HepG2 (cell line): ENCODE data around the gene PDZK1. TPM values are rescaled to one million over a fixed set of nuclear protein-coding genes. Genes with fewer than 3 reads are reported as not detected.

Source experiments
- ATAC-seq: fragments of 200-7000 bp; cut with Tn5 transposase; 3 replicates; pipeline ENCODE4 v1.9.1; 2020; ENCODE audit warnings: mild to moderate bottlenecking, moderate library complexity
- BruUV-seq: library from RNA; stranded (reverse); fragments of 400-500 nt; replicated peaks from 2 replicates; lab custom pipeline; 2021; lab: Mats Ljungman, UMichigan
- CTCF ChIA-PET: fragments of 300-600 bp; formaldehyde crosslinking; extraction: SDS; loops from one replicate; lab custom pipeline; 2021; ENCODE audit warnings: low total read pairs, inconsistent platforms, low intra/inter-chr PET ratio; lab: Yijun Ruan, JAX
- POLR2A ChIA-PET: fragments of 350-600 bp; sonication (Branson Sonifier 250); formaldehyde crosslinking; loops from one replicate; lab custom pipeline; 2020; ENCODE audit warnings: antibody characterized with exemption, inconsistent platforms; lab: Yijun Ruan, JAX
- DNase-seq: peaks from one replicate; pipeline ENCODE4 v3.0.0-alpha.2; 2015; ENCODE audit warnings: low spot score
- FAIRE-seq: peaks from 3 replicates; lab custom pipeline; 2011; peaks lifted over from hg19 to GRCh38; lab: Jason Lieb, UNC
- H2AFZ ChIP-seq: one replicate; pipeline ENCODE4 v1.6.1; 2011; ENCODE audit warnings: low read length, inconsistent platforms
- H3K27ac ChIP-seq: fragments of 300-600 bp; 3 replicates; pipeline ENCODE4 v1.8.0; 2011; ENCODE audit warnings: mixed run types, mild to moderate bottlenecking, mixed read lengths, low read length, inconsistent platforms; ENCODE audit not compliant: insufficient read depth; ENCODE audit errors: extremely low read length
- H3K27me3 ChIP-seq, 2 experiments: fragments of 200-600 bp in 1 of 2; 2 replicates in 1 of 2; 3 replicates in 1 of 2; pipeline versions ENCODE4 v1.6.0 to v1.8.0; 2011; ENCODE audit warnings: low read length in 2 of 2, mild to moderate bottlenecking in 2 of 2, moderate library complexity in 2 of 2, inconsistent platforms in 1 of 2; ENCODE audit not compliant: insufficient read depth in 2 of 2, control insufficient read depth in 1 of 2
- H3K36me3 ChIP-seq, 2 experiments: fragments of 200-600 bp in 1 of 2; replicated peaks in 1 of 2; 2 replicates in 1 of 2; 3 replicates in 1 of 2; pipeline versions ENCODE4 v1.5.1 to v1.8.0; 2011; ENCODE audit warnings: low read length in 2 of 2, inconsistent platforms in 1 of 2; ENCODE audit not compliant: insufficient read depth in 2 of 2, control insufficient read depth in 1 of 2
- H3K4me1 ChIP-seq: 2 replicates; pipeline ENCODE4 v1.5.1; 2012; ENCODE audit warnings: low read length, inconsistent platforms; ENCODE audit not compliant: insufficient read depth
- H3K4me2 ChIP-seq: 2 replicates; pipeline ENCODE4 v1.6.0; 2011; ENCODE audit warnings: low read depth, low read length, inconsistent platforms
- H3K4me3 ChIP-seq, 3 experiments: fragments of 200-600 bp in 1 of 3; sonication (generic), shearing (Covaris generic) in 1 of 3; replicated peaks in 1 of 3; 2 replicates each; pipeline ENCODE4 v1.5.1; 2011 to 2016; ENCODE audit warnings: low read length in 3 of 3, inconsistent platforms in 2 of 3, low read depth in 2 of 3, mild to moderate bottlenecking in 2 of 3, control low read depth in 1 of 3, mixed read lengths in 1 of 3; ENCODE audit not compliant: insufficient read depth in 1 of 3
- H3K79me2 ChIP-seq: one replicate; pipeline ENCODE4 v1.6.1; 2011; ENCODE audit warnings: low read length, inconsistent platforms; ENCODE audit not compliant: insufficient read depth
- H3K9ac ChIP-seq: 2 replicates; pipeline ENCODE4 v1.6.0; 2011; ENCODE audit warnings: mild to moderate bottlenecking, low read depth, low read length, inconsistent platforms; ENCODE audit not compliant: insufficient read depth
- H3K9me3 ChIP-seq: 2 replicates; pipeline ENCODE4 v1.5.1; 2012; ENCODE audit warnings: mild to moderate bottlenecking, low read length
- H4K20me1 ChIP-seq: 2 replicates; pipeline ENCODE4 v1.6.0; 2011; ENCODE audit warnings: inconsistent platforms, mild to moderate bottlenecking, low read length, moderate library complexity; ENCODE audit not compliant: insufficient read depth
- FOXJ3 ChIP-seq: sonication (generic); formaldehyde crosslinking; IDR thresholded peaks from 2 replicates; pipeline ENCODE4 v1.4.0; 2020; ENCODE audit warnings: missing genetic modification reagents, mild to moderate bottlenecking, borderline replicate concordance
- MBD4 ChIP-seq: IDR thresholded peaks from 2 replicates; pipeline ENCODE4 v1.6.1; 2012; ENCODE audit warnings: low read length, inconsistent platforms, borderline replicate concordance
- RFXAP ChIP-seq: sonication (generic); formaldehyde crosslinking; IDR thresholded peaks from 2 replicates; pipeline ENCODE4 v1.4.0; 2020; ENCODE audit warnings: missing genetic modification reagents, borderline replicate concordance
- SIX1 ChIP-seq: sonication (generic); formaldehyde crosslinking; IDR thresholded peaks from 2 replicates; pipeline ENCODE4 v1.4.0; 2020; ENCODE audit warnings: missing genetic modification reagents, borderline replicate concordance
- ZBTB1 ChIP-seq: sonication (generic); formaldehyde crosslinking; IDR thresholded peaks from 2 replicates; pipeline ENCODE4 v1.4.0; 2020; ENCODE audit warnings: missing genetic modification reagents, borderline replicate concordance
- ZFYVE20 ChIP-seq: sonication (generic); formaldehyde crosslinking; IDR thresholded peaks from 2 replicates; pipeline ENCODE4 v1.8.0; 2023; ENCODE audit warnings: low read depth, mild to moderate bottlenecking, moderate library complexity, missing genetic modification reagents, borderline replicate concordance
- ZNF207 ChIP-seq: fragments of 450-650 bp; IDR thresholded peaks from 2 replicates; pipeline ENCODE4 v1.6.1; 2016; ENCODE audit warnings: antibody characterized with exemption, borderline replicate concordance
- WGBS: methylation state at CpG from one replicate; pipeline ENCODE4 v1.1.6; 2017; ENCODE audit warnings: low lambda C conversion rate; 5-methylcytosine and 5-hydroxymethylcytosine counted together
- in situ Hi-C: cut with HindIII; loops from 2 replicates; pipeline ENCODE4 v1.10.0; 2017; ENCODE audit warnings: low pct_unique_long_range_greater_than_20kb; ENCODE audit not compliant: extremely low pct_ligation_motif_present
- intact Hi-C: fragments of 100-400 bp; cut with micrococcal nuclease; formaldehyde crosslinking; loops from one replicate; pipeline ENCODE4 v1.10.0; 2022; ENCODE audit not compliant: unreplicated experiment
- polyA plus RNA-seq, 8 experiments: library from polyadenylated mRNA; depleted of rRNA in 3 of 8; stranded (reverse) in 7 of 8; unstranded in 1 of 8; fragments of >200 nt; fragmentation: Illumina TruSeq in 4 of 8; extraction: Trizol in 4 of 8; gene quantifications; 2 replicates each; pipeline versions ENCODE4 v1.2.1 to v1.2.3, GENCODE V29; 2011 to 2016; ENCODE audit warnings: low read depth in 4 of 8, missing spikeins in 1 of 8, mixed read lengths in 1 of 8; ENCODE audit not compliant: insufficient read depth in 1 of 8
- total RNA-seq, 5 experiments: library from RNA; depleted of rRNA; stranded (reverse); fragments of >200 nt; fragmentation: Illumina TruSeq; extraction: Trizol; gene quantifications; 2 replicates each; pipeline ENCODE4 v1.2.3, GENCODE V29; 2016; ENCODE audit warnings: low read depth in 1 of 5
- TF ChIP-seq, protein P1 (sequence below): IDR thresholded peaks from 2 replicates; pipeline ENCODE4 v1.6.1; 2012; ENCODE audit warnings: low read length, improper control_type of control experiment
- TF ChIP-seq, protein P2 (sequence below): IDR thresholded peaks from 2 replicates; pipeline ENCODE4 v1.4.0; 2020; ENCODE audit warnings: mild to moderate bottlenecking, missing genetic modification reagents
- TF ChIP-seq, protein P3 (sequence below): IDR thresholded peaks from 2 replicates; pipeline ENCODE4 v1.6.1; 2018; ENCODE audit warnings: missing genetic modification reagents, mild to moderate bottlenecking, missing compliant biosample characterization
- TF ChIP-seq, protein P4 (sequence below): sonication (generic); formaldehyde crosslinking; IDR thresholded peaks from 2 replicates; pipeline ENCODE4 v1.8.0; 2022; ENCODE audit warnings: mild to moderate bottlenecking, missing genetic modification reagents; ENCODE audit not compliant: insufficient replicate concordance

The PDZK1 gene
- total and polyA plus RNA-seq, 2 of the 13 experiments (the other 11 are each of a cell fraction or from before 2014, with no cell fraction given): 16.2 to 46.4 TPM

DNA sequence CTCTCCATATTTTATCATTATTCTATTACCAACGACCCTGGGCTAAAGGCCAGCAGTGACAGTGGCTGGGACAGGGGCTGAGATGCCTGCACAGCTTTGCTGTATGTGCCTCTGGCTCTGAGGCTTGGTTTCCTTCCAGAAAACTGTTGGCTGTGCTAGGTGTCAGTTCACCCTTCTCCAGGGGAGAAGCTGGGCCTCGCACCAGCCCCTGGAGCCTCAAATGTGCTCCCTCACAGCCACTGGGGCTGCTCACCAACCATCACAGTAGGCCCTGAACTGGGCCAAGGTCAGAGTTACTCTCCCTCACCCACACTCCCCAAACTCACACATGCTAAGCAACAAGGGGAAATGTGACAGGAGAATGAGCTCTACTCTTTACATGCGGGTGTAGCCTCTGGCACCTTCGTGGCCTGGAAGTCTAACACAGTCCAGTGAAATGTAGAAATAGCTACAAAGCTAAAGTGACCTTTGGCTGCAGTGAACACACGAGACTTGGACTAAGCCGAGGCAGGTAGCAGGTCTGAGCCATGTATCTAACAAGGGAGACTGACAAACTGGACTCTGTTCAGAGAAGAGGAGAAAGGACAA lies 7.5 kb upstream of the PDZK1 start (continued):
- TF ChIP-seq, protein P1, sequence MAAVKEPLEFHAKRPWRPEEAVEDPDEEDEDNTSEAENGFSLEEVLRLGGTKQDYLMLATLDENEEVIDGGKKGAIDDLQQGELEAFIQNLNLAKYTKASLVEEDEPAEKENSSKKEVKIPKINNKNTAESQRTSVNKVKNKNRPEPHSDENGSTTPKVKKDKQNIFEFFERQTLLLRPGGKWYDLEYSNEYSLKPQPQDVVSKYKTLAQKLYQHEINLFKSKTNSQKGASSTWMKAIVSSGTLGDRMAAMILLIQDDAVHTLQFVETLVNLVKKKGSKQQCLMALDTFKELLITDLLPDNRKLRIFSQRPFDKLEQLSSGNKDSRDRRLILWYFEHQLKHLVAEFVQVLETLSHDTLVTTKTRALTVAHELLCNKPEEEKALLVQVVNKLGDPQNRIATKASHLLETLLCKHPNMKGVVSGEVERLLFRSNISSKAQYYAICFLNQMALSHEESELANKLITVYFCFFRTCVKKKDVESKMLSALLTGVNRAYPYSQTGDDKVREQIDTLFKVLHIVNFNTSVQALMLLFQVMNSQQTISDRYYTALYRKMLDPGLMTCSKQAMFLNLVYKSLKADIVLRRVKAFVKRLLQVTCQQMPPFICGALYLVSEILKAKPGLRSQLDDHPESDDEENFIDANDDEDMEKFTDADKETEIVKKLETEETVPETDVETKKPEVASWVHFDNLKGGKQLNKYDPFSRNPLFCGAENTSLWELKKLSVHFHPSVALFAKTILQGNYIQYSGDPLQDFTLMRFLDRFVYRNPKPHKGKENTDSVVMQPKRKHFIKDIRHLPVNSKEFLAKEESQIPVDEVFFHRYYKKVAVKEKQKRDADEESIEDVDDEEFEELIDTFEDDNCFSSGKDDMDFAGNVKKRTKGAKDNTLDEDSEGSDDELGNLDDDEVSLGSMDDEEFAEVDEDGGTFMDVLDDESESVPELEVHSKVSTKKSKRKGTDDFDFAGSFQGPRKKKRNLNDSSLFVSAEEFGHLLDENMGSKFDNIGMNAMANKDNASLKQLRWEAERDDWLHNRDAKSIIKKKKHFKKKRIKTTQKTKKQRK: no peak
- TF ChIP-seq, protein P2, sequence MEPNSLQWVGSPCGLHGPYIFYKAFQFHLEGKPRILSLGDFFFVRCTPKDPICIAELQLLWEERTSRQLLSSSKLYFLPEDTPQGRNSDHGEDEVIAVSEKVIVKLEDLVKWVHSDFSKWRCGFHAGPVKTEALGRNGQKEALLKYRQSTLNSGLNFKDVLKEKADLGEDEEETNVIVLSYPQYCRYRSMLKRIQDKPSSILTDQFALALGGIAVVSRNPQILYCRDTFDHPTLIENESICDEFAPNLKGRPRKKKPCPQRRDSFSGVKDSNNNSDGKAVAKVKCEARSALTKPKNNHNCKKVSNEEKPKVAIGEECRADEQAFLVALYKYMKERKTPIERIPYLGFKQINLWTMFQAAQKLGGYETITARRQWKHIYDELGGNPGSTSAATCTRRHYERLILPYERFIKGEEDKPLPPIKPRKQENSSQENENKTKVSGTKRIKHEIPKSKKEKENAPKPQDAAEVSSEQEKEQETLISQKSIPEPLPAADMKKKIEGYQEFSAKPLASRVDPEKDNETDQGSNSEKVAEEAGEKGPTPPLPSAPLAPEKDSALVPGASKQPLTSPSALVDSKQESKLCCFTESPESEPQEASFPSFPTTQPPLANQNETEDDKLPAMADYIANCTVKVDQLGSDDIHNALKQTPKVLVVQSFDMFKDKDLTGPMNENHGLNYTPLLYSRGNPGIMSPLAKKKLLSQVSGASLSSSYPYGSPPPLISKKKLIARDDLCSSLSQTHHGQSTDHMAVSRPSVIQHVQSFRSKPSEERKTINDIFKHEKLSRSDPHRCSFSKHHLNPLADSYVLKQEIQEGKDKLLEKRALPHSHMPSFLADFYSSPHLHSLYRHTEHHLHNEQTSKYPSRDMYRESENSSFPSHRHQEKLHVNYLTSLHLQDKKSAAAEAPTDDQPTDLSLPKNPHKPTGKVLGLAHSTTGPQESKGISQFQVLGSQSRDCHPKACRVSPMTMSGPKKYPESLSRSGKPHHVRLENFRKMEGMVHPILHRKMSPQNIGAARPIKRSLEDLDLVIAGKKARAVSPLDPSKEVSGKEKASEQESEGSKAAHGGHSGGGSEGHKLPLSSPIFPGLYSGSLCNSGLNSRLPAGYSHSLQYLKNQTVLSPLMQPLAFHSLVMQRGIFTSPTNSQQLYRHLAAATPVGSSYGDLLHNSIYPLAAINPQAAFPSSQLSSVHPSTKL (CRISPR knock-in tag): peak; percentile 70

DNA sequence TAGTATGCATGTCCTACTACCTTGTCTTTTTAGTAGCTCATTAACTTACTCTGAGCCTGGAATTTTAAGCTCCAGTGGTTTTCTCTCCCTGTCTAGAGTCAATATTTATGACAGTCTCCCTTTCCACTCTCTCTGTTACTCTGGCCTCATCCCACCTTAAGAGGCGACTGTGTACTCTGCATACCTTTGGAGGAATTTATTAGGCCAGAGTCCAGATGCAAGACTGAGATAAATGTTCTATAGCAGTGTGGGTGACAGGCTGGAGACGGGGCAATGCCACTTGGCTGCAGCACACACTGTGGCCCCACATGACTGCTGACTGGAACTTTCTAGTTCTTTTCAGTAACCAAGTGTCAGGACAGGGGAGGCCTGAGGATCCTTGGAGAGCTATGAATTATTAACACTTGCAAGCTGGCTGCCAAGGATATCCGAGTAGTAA lies 4.1 kb upstream of the PDZK1 start:
- ATAC-seq (peak; percentile 76), DNase-seq (peak; percentile 95), FAIRE-seq (peak; percentile 85)
- H3K36me3 ChIP-seq: no peaks in the 10 kb centered on the region
- WGBS: 0% methylated on average over 3 of the region's 3 CpGs
- no peaks in the 10 kb centered on the region for H4K20me1 ChIP-seq
- H3K9me3 ChIP-seq: no peaks in the 10 kb centered on the region
- peak overlapping the region in 1 of 3 experiments; percentile 13; a peak in 1 of 6 replicates for H3K4me3 ChIP-seq
- H3K9ac ChIP-seq: peak overlapping the region; percentile 11; the same call in 1 of the 2 replicates
- no peaks in the 10 kb centered on the region for H3K27me3 ChIP-seq
- peaks cover 98% of the 10 kb centered on the region for H3K4me1 ChIP-seq
- H3K27ac ChIP-seq: peak overlapping the region; percentile 75
- H3K79me2 ChIP-seq: peaks cover 5% of the 10 kb centered on the region
- BruUV-seq: no TSS peak
- H2AFZ ChIP-seq: no peak overlapping the region
- ChIA-PET CTCF (no interaction called here), POLR2A (interaction anchor here (0.7 to 2.0 kb wide), 6 partner anchors 8 to 332 kb away, joined by 3 to 23 read pairs (median 4); partner anchors contain the start of genes ANKRD34A, POLR3C, POLR3GL and RNF115)
- in situ Hi-C loops (no loop called here), intact Hi-C loops (no loop called here)
- H3K4me2 ChIP-seq: peak overlapping the region; percentile 69
- TF ChIP-seq, protein P3, sequence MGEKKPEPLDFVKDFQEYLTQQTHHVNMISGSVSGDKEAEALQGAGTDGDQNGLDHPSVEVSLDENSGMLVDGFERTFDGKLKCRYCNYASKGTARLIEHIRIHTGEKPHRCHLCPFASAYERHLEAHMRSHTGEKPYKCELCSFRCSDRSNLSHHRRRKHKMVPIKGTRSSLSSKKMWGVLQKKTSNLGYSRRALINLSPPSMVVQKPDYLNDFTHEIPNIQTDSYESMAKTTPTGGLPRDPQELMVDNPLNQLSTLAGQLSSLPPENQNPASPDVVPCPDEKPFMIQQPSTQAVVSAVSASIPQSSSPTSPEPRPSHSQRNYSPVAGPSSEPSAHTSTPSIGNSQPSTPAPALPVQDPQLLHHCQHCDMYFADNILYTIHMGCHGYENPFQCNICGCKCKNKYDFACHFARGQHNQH (CRISPR knock-in tag): peak; percentile 59
- TF ChIP-seq, protein P4, sequence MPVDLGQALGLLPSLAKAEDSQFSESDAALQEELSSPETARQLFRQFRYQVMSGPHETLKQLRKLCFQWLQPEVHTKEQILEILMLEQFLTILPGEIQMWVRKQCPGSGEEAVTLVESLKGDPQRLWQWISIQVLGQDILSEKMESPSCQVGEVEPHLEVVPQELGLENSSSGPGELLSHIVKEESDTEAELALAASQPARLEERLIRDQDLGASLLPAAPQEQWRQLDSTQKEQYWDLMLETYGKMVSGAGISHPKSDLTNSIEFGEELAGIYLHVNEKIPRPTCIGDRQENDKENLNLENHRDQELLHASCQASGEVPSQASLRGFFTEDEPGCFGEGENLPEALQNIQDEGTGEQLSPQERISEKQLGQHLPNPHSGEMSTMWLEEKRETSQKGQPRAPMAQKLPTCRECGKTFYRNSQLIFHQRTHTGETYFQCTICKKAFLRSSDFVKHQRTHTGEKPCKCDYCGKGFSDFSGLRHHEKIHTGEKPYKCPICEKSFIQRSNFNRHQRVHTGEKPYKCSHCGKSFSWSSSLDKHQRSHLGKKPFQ (CRISPR knock-in tag): peak; percentile 55
- TF ChIP-seq FOXJ3 (CRISPR knock-in tag): peak; percentile 84; the same call in 1 of the 2 replicates
- no peak for TF ChIP-seq ZBTB1
- no peak for TF ChIP-seq ZNF207
- TF ChIP-seq RFXAP (CRISPR knock-in tag): 0 out of 2 replicates have a peak, but pooled peaks have one; percentile 43
- no peak for TF ChIP-seq MBD4
- TF ChIP-seq SIX1 (CRISPR knock-in tag): 0 out of 2 replicates have a peak, but pooled peaks have one; percentile 11
- no peak for TF ChIP-seq ZFYVE20
